Prostate gland (tissue), 2 donors: Measurements from ENCODE around the gene PSMG4. TPM values are rescaled to one million over a fixed set of nuclear protein-coding genes. Genes with fewer than 3 reads are reported as not detected.

Experiments
- DNase-seq: peaks from one replicate; pipeline ENCODE4 v3.0.0-alpha.2; 2019; ENCODE audit warnings: low spot score
- H3K27ac ChIP-seq, 2 donors: fragments of 200-600 bp; sonication (generic); 2 replicates each; pipeline ENCODE4 v1.5.1; 2017 to 2019
- H3K27me3 ChIP-seq: fragments of 200-600 bp; sonication (generic); replicated peaks from 2 replicates; pipeline ENCODE4 v1.5.1; 2019; ENCODE audit not compliant: insufficient read depth
- H3K36me3 ChIP-seq, 2 donors: fragments of 200-600 bp; sonication (generic); 1 replicate in 1 of 2; 2 replicates in 1 of 2; pipeline versions ENCODE4 v1.5.1 to v1.8.1; 2017 to 2019
- H3K4me1 ChIP-seq: fragments of 200-600 bp; sonication (generic); replicated peaks from 2 replicates; pipeline ENCODE4 v1.5.1; 2019
- H3K4me3 ChIP-seq, 2 donors: fragments of 200-600 bp; sonication (generic); 2 replicates each; pipeline ENCODE4 v1.5.1; 2017 to 2019
- H3K9me3 ChIP-seq: fragments of 200-600 bp; sonication (generic); 2 replicates; pipeline ENCODE4 v1.5.1; 2017
- POLR2A ChIP-seq: fragments of 450-650 bp; IDR thresholded peaks from one replicate; pipeline ENCODE4 v1.6.1; 2016; ENCODE audit warnings: antibody characterized with exemption, mild to moderate bottlenecking
- POLR2AphosphoS5 ChIP-seq: sonication (generic); formaldehyde crosslinking; IDR thresholded peaks from one replicate; pipeline ENCODE4 v1.6.1; 2017; ENCODE audit warnings: antibody characterized with exemption
- WGBS: methylation state at CpG from one replicate; pipeline ENCODE4 v1.1.5; 2018; 5-methylcytosine and 5-hydroxymethylcytosine counted together
- intact Hi-C: fragments of 100-400 bp; cut with DNase I; formaldehyde crosslinking; loops from one replicate; pipeline ENCODE4 v1.14.2; 2022
- total RNA-seq, 2 donors: library from RNA; depleted of rRNA; stranded (reverse); fragments of >200 nt; gene quantifications; one replicate each; pipeline ENCODE4 v1.1.0, GENCODE V29; 2016
- TF ChIP-seq, protein P1 (sequence below), 4 experiments: fragments of 200-600 bp in 2 of 4; fragments of 450-650 bp in 2 of 4; sonication (generic) in 2 of 4; IDR thresholded peaks; 1 replicate in 3 of 4; 2 replicates in 1 of 4; pipeline ENCODE4 v1.5.1; 2016 to 2019; ENCODE audit warnings: antibody characterized with exemption in 4 of 4, mild to moderate bottlenecking in 2 of 4, moderate library complexity in 2 of 4

PSMG4 gene
- total RNA-seq, 2 donors from 2014 or later: 20.8 to 30.1 TPM

DNA sequence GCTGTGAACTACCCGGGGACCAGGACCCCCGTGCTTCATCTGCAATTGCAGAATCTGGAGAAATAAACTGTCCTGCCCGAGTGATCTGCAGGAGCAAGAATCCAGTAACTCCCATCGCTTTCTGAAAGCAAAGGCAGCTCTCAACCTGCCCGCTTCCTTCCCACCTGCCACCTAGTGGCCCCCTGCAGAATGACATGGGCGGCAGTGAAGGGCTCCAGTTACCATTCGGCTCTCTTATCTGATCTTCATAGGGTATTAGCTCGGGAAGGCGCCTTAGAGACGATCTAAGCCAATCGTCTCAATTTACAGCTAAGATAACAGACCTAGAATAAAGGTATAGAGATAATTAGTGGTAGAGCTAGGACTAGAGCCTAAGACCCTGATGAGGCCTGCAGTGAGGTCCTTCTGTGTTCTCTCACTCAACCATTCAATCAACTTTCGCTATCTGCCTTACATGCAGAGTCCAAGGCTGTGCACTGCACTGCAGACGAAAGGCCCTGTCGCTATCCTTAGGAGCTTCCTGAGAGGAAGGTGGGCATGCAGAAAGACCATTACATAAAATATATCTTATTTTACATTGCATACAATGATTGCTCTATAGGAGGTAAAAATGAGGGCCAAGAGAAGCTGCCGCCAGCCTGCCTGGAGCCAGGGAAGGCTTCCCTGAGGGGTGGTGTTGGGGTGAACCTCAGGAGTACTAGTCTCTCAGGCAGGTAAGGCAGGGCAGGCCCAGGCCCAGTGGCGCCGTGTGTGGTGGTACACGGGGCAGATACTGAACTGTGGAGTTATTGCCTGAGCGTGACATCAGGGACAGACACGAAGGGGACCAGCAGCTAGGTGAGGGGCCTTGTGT, 7.1 kb upstream of the PSMG4 start:
- Histone ChIP-seq H3K4me1 (peaks cover 2% of the 10 kb centered on the region), H3K9me3 (no peaks in the 10 kb centered on the region), H3K36me3 (no peaks in the 10 kb centered on the region), H3K27me3 (no peaks in the 10 kb centered on the region), H3K27ac (no peak overlapping the region), H3K4me3 (no peak overlapping the region)
- peak; percentile 80 for DNase-seq
- TF ChIP-seq POLR2AphosphoS5 (peak; percentile 83), POLR2A (no peak)
- TF ChIP-seq, protein P1, sequence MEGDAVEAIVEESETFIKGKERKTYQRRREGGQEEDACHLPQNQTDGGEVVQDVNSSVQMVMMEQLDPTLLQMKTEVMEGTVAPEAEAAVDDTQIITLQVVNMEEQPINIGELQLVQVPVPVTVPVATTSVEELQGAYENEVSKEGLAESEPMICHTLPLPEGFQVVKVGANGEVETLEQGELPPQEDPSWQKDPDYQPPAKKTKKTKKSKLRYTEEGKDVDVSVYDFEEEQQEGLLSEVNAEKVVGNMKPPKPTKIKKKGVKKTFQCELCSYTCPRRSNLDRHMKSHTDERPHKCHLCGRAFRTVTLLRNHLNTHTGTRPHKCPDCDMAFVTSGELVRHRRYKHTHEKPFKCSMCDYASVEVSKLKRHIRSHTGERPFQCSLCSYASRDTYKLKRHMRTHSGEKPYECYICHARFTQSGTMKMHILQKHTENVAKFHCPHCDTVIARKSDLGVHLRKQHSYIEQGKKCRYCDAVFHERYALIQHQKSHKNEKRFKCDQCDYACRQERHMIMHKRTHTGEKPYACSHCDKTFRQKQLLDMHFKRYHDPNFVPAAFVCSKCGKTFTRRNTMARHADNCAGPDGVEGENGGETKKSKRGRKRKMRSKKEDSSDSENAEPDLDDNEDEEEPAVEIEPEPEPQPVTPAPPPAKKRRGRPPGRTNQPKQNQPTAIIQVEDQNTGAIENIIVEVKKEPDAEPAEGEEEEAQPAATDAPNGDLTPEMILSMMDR (IDR thresholded peaks at IDR 0.05): peak; percentile 85 to 96 (median 95)
- intact Hi-C loops: loop anchor here (5.0 to 10.0 kb wide), 3 partner anchors 89 to 237 kb away; no protein-coding TSS in a partner anchor
- WGBS: 36% methylated on average over 20 of the region's 20 CpGs

DNA sequence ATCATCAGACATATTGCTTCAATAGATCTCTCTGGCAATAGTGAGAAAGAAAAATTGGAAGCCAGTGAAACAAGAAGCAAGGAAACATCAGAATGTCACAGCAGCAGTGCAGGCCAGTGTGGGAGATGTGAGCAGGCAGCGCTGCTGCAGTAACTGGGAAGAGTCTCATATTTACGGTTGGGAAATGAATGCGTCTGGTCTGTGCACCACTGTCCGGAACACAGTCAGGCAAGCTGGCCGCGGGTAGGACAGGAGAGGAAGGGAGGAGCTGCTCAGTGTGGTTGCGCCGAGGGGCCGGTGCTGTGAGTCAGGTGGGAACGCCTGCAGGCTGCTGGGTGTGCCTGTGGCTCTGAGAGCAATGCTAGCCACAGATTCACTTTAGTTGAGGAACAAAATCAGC, 6.4 kb upstream of the PSMG4 start:
- peaks cover 2% of the 10 kb centered on the region for H3K4me1 ChIP-seq
- no peak overlapping the region for H3K4me3 ChIP-seq
- DNase-seq: no peak
- H3K27me3 ChIP-seq: no peaks in the 10 kb centered on the region
- WGBS: 86% methylated on average over 10 of the region's 10 CpGs
- intact Hi-C loops: loop anchor here (5.0 to 10.0 kb wide), 3 partner anchors 90 to 238 kb away; no protein-coding TSS in a partner anchor
- no peak for TF ChIP-seq POLR2A
- TF ChIP-seq, protein P1 (IDR thresholded peaks at IDR 0.05): no peak
- TF ChIP-seq POLR2AphosphoS5: no peak
- no peaks in the 10 kb centered on the region for H3K9me3 ChIP-seq
- no peaks in the 10 kb centered on the region for H3K36me3 ChIP-seq
- no peak overlapping the region for H3K27ac ChIP-seq

DNA sequence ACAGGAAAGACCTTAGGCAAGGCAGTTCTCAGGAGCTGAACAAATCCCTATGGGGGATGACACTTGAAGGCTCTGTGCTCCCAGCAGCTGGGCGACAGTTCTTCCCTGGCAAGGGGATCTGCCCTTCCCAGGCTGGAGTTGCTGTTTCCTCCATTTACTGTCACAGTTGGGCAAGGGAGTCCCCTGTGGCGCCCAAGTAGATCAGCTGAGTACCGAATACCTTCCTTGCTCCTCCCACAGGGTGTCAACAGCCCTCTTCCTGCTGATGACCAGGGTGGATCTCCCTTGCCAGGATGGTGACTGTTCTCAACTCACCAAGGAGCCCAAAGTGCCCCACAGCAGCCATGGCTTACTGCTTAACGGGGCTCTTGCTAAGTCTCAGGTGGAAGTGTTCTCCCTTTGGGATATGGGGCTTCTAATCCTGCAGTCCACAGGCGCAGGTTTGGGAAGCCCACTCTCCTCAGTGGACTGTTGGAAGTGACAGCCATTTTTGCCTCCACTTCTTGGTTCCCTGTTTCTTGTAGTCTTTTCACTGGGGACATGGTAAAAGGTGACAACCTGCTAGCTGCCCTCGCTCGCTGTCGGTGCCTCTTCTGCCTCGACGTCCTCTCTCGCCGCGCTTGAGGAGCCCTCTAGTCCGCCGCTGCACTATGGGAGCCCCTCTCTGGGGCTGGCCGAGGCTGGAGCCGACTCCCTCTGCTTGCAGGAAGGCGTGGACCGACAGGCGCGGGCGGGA, 5.7 kb upstream of the PSMG4 start:
- H3K9me3 ChIP-seq: no peaks in the 10 kb centered on the region
- no peak overlapping the region for H3K4me3 ChIP-seq
- intact Hi-C loops: loop anchor here (5.0 to 10.0 kb wide), 3 partner anchors 91 to 238 kb away; no protein-coding TSS in a partner anchor
- WGBS: 97% methylated on average over 21 of the region's 22 CpGs
- DNase-seq: no peak
- peaks cover 2% of the 10 kb centered on the region for H3K4me1 ChIP-seq
- no peaks in the 10 kb centered on the region for H3K27me3 ChIP-seq
- no peaks in the 10 kb centered on the region for H3K36me3 ChIP-seq
- no peak overlapping the region for H3K27ac ChIP-seq
- no peak for TF ChIP-seq POLR2A
- TF ChIP-seq POLR2AphosphoS5: no peak
- TF ChIP-seq, protein P1 (IDR thresholded peaks at IDR 0.05): no peak

DNA sequence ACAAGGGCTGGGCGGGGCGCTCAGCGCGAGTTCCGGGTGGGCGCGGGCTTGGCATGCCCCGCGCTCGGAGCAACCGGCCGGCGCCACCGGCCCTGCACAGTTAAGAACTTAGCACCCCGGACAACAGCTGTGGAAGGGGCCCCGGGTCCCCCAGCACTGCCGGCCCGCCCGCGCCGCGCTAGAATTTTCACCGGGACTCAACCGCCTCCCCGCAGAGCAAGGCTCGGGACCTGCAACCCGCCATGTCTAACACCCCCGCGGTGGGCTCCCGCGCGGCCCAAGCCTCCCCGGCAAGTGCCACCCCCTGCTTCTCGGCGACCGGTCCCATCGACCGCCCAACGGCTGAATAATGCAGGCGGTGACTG, 5.2 kb upstream of the PSMG4 start:
- H3K4me1 ChIP-seq: peaks cover 2% of the 10 kb centered on the region
- no peak for TF ChIP-seq POLR2A
- TF ChIP-seq, protein P1 (IDR thresholded peaks at IDR 0.05): no peak
- no peak for TF ChIP-seq POLR2AphosphoS5
- H3K36me3 ChIP-seq: no peaks in the 10 kb centered on the region
- no peak overlapping the region for H3K27ac ChIP-seq
- intact Hi-C loops: loop anchor here (5.0 to 10.0 kb wide), 3 partner anchors 91 to 239 kb away; no protein-coding TSS in a partner anchor
- DNase-seq: no peak
- no peaks in the 10 kb centered on the region for H3K27me3 ChIP-seq
- WGBS: 95% methylated on average over 40 of the region's 40 CpGs
- H3K4me3 ChIP-seq: no peak overlapping the region
- no peaks in the 10 kb centered on the region for H3K9me3 ChIP-seq
